ENCODE measurements around the gene NEB.
"Not testable (repeated sequence)": the region's sequence is repeated elsewhere in the genome, so short reads cannot be mapped to it uniquely, and the experiment has no call there.

Gene NEB

GRCh38 chr2:151757861-151758260 is 23.6 kb upstream of the NEB start:
- no peak for DNase-seq (ENCODE audit: low read depth)

DNA sequence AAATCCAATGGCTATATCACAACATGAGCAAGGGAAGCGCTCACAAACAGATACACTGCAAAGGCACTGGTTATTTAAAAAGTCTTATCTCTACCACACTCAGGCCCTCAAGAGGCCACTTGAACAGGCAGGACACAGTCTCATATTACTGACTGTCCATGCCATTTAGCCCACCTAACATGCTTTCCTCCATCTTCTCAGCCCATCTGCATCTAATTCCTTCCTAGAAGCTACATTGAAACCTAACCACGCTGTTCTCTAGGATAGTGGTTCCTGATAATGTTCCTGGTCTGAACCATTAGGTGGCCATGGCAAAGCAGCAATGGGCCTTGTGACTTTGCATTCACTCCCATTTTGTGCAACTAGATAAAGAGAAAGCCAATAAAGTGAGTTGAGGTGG is 22.5 kb upstream of the NEB start:
- no peak for DNase-seq (ENCODE audit: low read depth)

DNA sequence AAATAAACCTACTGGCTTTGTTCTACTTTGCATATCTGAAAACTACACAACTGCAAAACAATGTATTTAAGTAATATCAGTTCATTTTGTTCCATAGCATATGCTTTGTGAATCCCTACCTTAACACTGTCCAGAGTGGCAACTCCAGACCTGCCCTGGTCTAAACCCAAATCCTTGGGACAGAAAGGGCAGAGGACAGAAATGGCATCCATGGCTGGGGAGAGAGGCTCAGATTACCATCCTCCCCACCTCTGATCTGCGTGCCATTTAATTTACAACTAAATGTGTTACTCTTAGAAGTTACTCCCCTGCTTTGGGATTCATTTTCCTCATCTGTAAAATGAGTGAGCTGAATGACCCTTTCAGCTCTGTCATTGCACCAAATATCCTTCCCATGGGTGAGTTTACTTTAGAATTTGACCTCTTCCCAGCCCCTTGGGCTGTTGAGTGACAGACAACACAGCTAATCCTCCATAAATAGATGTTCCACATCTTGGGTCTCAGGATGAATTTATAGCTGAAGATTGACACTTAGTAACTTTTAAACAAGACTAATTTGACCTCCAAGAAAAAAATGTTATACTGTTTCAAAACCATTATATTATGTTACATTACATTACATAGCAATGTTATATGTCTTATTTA is 20.1 kb upstream of the NEB start:
- no peak for DNase-seq (ENCODE audit: low read depth)

GRCh38 chr2:151753540-151753939 is 19.3 kb upstream of the NEB start:
- DNase-seq (ENCODE audit: low read depth) = no peak

DNA sequence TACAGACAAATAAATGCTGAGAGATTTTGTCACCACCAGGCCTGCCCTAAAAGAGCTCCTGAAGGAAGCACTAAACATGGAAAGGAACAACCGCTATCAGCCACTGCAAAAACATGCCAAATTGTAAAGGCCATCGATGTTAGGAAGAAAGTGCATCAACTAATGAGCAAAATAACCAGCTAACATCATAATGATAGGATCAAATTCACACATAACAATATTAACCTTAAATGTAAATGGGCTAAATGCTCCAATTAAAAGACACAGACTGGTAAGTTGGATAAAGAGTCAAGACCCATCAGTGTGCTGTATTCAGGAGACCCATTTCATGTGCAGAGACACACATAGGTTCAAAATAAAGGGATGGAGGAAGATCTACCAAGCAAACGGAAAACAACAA is 11.0 kb upstream of the NEB start:
- DNase-seq (ENCODE audit: low read depth) = not testable (repeated sequence)

DNA sequence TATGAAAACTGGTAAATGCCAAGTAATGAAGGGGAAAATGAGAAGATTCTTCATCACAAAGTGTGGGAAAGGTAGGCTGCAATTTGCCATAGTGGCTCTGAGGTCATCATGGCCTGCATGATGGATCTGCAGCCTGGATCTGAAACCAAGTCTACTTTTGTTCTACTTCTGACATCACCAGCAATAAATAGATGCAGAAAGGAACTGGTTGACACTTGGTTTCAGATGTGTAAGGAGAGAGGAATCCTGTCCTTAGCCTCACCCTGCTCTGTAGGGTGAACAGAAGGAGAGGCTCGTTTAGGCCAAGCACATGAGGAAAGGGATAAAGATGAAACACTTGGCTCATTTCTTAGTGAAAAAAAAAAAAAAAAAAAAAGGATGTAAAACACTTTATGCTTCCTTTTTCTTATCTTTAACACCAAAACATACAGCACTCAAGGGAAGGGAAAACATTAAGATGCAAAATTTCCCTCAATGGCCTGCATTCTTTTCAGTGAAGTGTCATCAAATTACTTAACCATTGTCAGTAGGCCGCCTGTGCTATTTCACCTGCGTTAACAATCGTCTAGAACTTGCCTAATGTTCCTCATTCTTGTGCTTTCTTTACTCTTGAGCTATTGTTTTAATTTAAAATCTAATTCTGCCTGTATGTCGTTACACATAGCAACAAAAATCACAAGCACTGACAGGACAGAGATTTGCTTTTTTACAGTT is 3.9 kb downstream of the NEB start:
- DNase-seq (ENCODE audit: low read depth) = no peak

GRCh38 chr2:151729837-151730236 is 4.4 kb downstream of the NEB start:
- no peak for DNase-seq (ENCODE audit: low read depth)

DNA sequence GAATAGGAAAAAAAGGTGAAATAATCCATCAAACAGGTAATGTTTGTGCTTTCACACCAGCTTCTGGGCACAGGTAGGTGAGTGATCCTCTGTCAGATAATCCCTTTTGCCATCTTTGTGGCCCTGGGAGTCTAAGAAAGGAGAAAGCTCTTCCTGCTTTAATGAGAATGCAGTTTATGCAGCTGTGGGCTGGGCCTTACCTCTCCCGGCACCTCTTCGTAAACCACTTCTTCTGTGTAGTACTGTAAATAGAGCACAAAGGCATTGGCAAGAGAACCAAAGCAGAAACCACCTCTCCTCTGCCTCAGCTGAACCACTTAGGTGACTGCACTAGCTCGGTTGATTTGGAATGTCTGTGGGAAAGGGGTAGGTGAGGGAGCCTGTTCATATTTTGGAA is 4.9 kb downstream of the NEB start:
- no peak for DNase-seq (ENCODE audit: low read depth)

GRCh38 chr2:151728804-151729414 is 5.4 kb downstream of the NEB start:
- DNase-seq (ENCODE audit: low read depth) = no peak

DNA sequence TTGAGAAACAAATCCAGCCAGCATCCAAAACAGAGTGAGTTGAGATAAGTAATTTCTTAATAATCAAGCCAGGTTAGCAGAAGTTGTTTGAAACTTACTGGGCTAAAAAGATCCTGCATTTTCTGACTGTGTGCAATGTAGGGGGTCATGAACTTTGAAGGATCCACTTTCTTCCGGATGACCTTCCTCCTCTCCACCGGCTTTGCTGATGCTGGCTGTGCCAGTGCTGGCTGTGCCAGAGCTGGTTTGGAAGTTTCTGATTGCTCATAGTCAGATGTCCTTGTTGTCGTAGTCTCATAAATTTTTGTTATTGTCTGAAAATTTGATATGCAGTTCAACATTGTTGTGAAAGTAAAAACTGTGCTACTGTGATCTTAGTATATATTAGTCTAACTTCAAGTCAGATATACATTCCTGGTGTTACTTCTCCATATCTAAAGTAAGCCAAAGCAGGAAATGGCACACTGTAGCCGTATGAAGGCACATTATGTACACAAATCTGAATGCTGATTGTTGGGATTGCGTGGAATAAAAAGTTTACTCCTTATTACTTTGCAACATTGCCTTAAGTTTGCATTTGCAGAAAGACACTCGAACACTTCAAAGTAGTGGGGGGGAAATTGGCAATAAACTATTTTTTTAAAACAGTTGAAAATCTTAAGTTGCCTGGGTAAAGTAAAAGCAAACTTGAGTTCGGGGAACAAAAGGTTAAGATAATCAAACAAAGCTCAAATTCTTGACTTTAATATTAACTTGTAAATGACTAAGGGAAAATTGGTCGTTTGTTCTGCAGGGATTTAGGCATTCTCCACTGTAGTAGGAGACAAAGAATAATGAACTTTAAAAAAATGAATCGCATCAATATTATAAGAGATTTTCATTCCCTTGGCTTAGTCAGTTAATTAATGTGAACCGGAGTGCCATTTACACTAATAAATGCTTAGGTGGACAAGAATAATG is 6.4 kb downstream of the NEB start:
- no peak for DNase-seq (ENCODE audit: low read depth)

DNA sequence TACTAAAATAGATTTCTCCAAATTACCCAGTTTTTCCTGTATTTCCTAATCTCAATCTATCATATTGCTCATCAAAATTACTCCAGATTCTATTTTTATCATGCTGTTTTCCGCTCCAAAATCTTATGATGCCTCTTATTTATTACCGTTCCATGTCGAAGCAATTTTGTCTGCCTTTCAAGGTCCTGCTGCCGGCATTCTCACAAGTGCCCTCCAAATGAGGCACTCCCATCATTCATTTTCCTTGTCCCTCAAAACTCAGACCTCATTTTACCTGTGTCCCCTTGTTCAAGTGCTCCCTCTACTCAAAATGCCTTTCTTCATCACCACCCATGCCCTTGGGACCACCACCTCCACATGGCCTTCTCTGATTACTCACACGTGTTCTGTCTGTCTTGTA is 13.1 kb downstream of the NEB start:
- DNase-seq (ENCODE audit: low read depth) = no peak

- DNase-seq (ENCODE audit: low read depth) = no peak
Observed at GRCh38 chr2:151720521-151720920, 13.8 kb downstream of the NEB start.

DNA sequence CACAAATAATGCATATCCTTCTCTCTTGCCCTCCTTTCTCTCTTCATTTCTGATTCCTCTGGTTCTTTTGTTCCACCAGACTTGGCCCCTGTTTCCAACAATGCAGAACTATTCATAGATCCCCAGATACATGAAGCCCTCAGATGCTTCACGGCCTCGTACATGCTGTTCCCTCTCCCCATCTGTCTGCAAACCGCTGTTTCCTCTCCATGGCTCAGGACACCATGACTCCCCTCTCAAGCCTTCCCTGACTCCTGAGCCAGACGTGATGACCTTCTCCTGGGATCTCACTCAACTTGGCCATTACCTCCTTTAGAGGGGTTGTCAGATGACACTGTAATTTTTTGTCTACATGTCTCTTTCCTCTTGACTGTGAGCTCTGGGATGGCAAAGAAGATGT is 15.5 kb downstream of the NEB start:
- no peak for DNase-seq (ENCODE audit: low read depth)

- DNase-seq (ENCODE audit: low read depth) = no peak
Observed at GRCh38 chr2:151718247-151718646, 16.0 kb downstream of the NEB start.

- DNase-seq (ENCODE audit: low read depth) = no peak
Observed at GRCh38 chr2:151716721-151717120, 17.6 kb downstream of the NEB start.

DNA sequence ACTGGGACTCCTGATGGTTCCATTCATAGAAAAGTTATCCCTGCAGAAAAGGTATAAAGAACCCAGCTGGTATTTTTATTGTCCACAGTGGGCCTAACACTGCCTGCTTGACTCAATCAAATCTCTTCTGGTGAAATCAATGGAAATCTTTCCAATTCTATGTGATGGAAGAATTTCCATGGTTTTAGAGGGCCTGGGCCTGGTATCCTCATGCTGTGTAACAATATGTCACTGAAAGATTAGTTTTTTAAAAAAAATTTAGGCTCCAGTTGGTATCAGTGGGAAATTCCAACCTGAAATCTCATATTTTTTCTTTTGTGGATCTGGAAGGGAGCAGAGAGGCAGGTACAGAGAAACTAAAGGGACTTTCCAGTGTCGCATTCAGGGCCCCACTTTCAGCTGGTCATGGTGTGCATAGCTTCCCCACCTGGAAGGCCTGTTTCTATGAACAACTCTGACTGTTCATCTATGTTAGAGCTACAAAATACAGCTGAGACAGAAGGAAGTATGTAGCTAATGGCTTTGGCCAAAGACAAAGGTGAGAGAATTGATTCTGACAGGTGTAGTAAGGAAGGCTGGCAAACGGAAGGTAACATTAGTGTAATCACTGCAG is 20.9 kb downstream of the NEB start:
- DNase-seq (ENCODE audit: low read depth) = no peak

DNA sequence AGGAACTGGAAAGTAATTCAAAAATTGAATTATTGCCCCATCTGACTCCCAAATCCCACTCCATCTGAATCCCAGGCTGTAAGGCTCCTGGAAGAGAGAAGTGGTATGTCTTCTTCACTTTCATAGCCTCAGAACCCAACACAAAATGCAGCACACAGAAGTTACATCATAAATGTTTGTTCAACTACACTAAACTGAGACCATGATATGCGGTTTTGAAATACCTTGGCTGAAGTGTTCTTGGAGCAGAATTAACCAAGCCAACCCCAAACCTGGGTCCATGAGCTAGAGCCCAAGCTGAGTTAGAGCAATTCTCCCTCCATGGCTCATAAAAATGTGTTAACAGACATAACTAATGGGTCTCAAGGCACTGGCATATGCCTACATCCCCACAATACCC is 23.3 kb downstream of the NEB start:
- DNase-seq (ENCODE audit: low read depth) = no peak

- no peak for DNase-seq (ENCODE audit: low read depth)
Observed at GRCh38 chr2:151708788-151709187, 25.5 kb downstream of the NEB start.

DNA sequence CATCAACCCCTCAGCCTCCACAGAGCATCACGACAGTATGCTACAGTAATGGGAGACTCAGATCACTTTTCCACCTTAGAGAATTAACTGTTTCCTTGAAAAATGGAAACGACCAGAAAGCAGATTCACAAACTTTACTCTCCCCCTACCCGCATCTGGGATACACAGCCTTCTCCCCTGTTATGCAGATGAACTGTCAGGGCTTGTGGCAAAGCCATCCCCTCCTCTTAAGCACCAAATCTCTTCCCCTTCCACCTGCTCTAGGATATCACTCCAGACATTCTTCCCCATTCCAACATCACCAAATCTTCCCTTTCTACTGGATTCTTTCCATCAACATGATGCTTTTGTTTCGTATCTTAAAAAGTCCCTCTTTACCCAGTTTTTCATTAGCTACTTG is 26.4 kb downstream of the NEB start:
- no peak for DNase-seq (ENCODE audit: low read depth)

GRCh38 chr2:151704480-151704961 is 29.8 kb downstream of the NEB start:
- not testable (repeated sequence) for DNase-seq (ENCODE audit: low read depth)

DNA sequence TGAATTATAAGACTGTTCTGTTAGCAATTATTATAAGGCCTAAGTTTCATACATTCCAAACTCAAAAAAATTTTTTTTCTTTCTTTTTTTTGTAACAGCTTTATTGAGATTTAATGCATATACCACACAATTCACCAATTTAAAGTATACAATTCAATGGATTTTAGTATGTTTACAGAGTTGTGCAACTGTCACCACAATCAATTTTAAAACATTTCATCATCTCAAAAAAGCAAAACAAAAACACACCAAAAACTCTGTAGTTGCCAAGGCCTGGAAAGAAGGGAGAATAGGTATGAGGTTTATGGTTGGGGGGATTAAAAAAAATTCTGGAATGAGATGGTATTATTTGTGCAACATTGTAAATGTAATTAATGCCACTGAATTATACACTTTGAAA is 36.1 kb downstream of the NEB start:
- DNase-seq (ENCODE audit: low read depth) = not testable (repeated sequence)

DNA sequence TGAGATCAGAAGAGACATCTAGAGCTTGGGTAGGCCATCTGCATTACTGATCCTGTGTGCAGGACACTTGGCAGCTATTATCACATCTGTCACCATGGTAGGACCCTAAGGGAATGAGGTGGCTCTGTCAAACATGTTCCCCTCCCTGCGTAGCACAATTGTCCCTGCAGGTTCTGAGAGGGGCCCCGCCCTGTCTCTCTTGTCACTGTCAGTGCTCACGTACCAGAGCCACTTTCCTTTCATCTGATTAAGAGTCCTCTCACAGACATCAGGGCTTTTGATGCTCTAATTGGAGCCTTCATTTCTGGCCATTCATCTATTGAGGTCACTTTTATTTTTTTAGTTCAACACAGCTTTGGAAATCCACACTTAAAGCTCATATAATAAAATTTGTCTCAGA is 38.5 kb downstream of the NEB start:
- no peak for DNase-seq (ENCODE audit: low read depth)

Measured in HS-27A (cell line).